HepG2 (cell line): Measurements from ENCODE around the gene CEBPG. TPM values are rescaled to one million over a fixed set of nuclear protein-coding genes. Genes with fewer than 3 reads are reported as not detected.

Experiments used
- ARID2 ChIP-seq: sonication (generic); formaldehyde crosslinking; IDR thresholded peaks from 2 replicates; pipeline ENCODE4 v1.8.1; 2022; ENCODE audit warnings: mild to moderate bottlenecking, missing genetic modification reagents, borderline replicate concordance
- ATF2 ChIP-seq: sonication (generic); formaldehyde crosslinking; IDR thresholded peaks from 2 replicates; pipeline ENCODE4 v1.4.0; 2020; ENCODE audit warnings: missing genetic modification reagents
- HNRNPLL ChIP-seq: fragments of 200-400 bp; formaldehyde crosslinking; IDR thresholded peaks from 2 replicates; pipeline ENCODE4 v1.6.1; 2017; ENCODE audit warnings: mild to moderate bottlenecking, low read depth, low read length; ENCODE audit not compliant: poor library complexity, severe bottlenecking
- MTF2 ChIP-seq: sonication (generic); formaldehyde crosslinking; IDR thresholded peaks from 2 replicates; pipeline ENCODE4 v1.5.0; 2020; ENCODE audit warnings: missing genetic modification reagents, borderline replicate concordance
- MXD4 ChIP-seq: IDR thresholded peaks from 2 replicates; pipeline ENCODE4 v1.6.1; 2016; ENCODE audit warnings: mild to moderate bottlenecking, missing biosample characterization, missing genetic modification reagents
- MYC ChIP-seq: sonication (generic); formaldehyde crosslinking; IDR thresholded peaks from 2 replicates; pipeline ENCODE4 v1.9.0; 2021; ENCODE audit warnings: missing genetic modification reagents, borderline replicate concordance
- NFIC ChIP-seq: IDR thresholded peaks from 2 replicates; pipeline ENCODE4 v1.6.1; 2012; ENCODE audit warnings: mild to moderate bottlenecking, low read length, inconsistent platforms
- NR2C2 ChIP-seq: sonication (generic); formaldehyde crosslinking; IDR thresholded peaks from 2 replicates; pipeline ENCODE4 v1.4.0; 2020; ENCODE audit warnings: missing genetic modification reagents, mild to moderate bottlenecking, moderate library complexity, borderline replicate concordance
- RXRB ChIP-seq: IDR thresholded peaks from 2 replicates; pipeline ENCODE4 v1.6.1; 2016; ENCODE audit warnings: borderline replicate concordance, missing genetic modification reagents, missing compliant biosample characterization
- SKIL ChIP-seq: sonication (generic); formaldehyde crosslinking; IDR thresholded peaks from 2 replicates; pipeline ENCODE4 v1.8.0; 2022; ENCODE audit warnings: missing genetic modification reagents, mild to moderate bottlenecking, moderate library complexity, borderline replicate concordance
- ZBTB20 ChIP-seq: sonication (generic); formaldehyde crosslinking; IDR thresholded peaks from 2 replicates; pipeline ENCODE4 v1.8.1; 2023; ENCODE audit warnings: missing genetic modification reagents, low read depth, mild to moderate bottlenecking, borderline replicate concordance
- ZBTB4 ChIP-seq: sonication (generic); formaldehyde crosslinking; IDR thresholded peaks from 2 replicates; pipeline ENCODE4 v1.4.0; 2020; ENCODE audit warnings: missing genetic modification reagents, mild to moderate bottlenecking, borderline replicate concordance
- ZFP41 ChIP-seq: sonication (generic); formaldehyde crosslinking; IDR thresholded peaks from 2 replicates; pipeline ENCODE4 v1.4.0; 2020; ENCODE audit warnings: mild to moderate bottlenecking, missing genetic modification reagents, borderline replicate concordance
- ZKSCAN1 ChIP-seq: fragments of 150-350 bp; IDR thresholded peaks from 2 replicates; pipeline ENCODE4 v1.6.1; 2014; ENCODE audit warnings: low read length
- ZNF460 ChIP-seq: sonication (generic); formaldehyde crosslinking; IDR thresholded peaks from 2 replicates; pipeline ENCODE4 v1.5.1; 2020; ENCODE audit warnings: missing genetic modification reagents, mild to moderate bottlenecking, borderline replicate concordance
- ZNF572 ChIP-seq: sonication (generic); formaldehyde crosslinking; IDR thresholded peaks from 2 replicates; pipeline ENCODE4 v1.5.1; 2020; ENCODE audit warnings: mild to moderate bottlenecking, missing genetic modification reagents
- ZNF605 ChIP-seq: sonication (generic); formaldehyde crosslinking; IDR thresholded peaks from 2 replicates; pipeline ENCODE4 v1.8.0; 2022; ENCODE audit warnings: mild to moderate bottlenecking, missing genetic modification reagents
- ZNF660 ChIP-seq: sonication (generic); formaldehyde crosslinking; IDR thresholded peaks from 2 replicates; pipeline ENCODE4 v1.5.1; 2020; ENCODE audit warnings: mild to moderate bottlenecking, low read depth, missing genetic modification reagents, borderline replicate concordance
- ZNF773 ChIP-seq: sonication (generic); formaldehyde crosslinking; IDR thresholded peaks from 2 replicates; pipeline ENCODE4 v1.4.0; 2020; ENCODE audit warnings: missing genetic modification reagents, borderline replicate concordance
- ZNF781 ChIP-seq: sonication (generic); formaldehyde crosslinking; IDR thresholded peaks from 2 replicates; pipeline ENCODE4 v1.5.1; 2020; ENCODE audit warnings: borderline replicate concordance, mild to moderate bottlenecking, missing genetic modification reagents; ENCODE audit errors: not compliant biosample characterization
- ZNF788 ChIP-seq: sonication (generic); formaldehyde crosslinking; IDR thresholded peaks from 2 replicates; pipeline ENCODE4 v1.5.0; 2020; ENCODE audit warnings: mild to moderate bottlenecking, missing genetic modification reagents, borderline replicate concordance
- polyA plus RNA-seq, 8 experiments: library from polyadenylated mRNA; depleted of rRNA in 3 of 8; stranded (reverse) in 7 of 8; unstranded in 1 of 8; fragments of >200 nt; fragmentation: Illumina TruSeq in 4 of 8; extraction: Trizol in 4 of 8; gene quantifications; 2 replicates each; pipeline versions ENCODE4 v1.2.1 to v1.2.3, GENCODE V29; 2011 to 2016; ENCODE audit warnings: low read depth in 4 of 8, missing spikeins in 1 of 8, mixed read lengths in 1 of 8; ENCODE audit not compliant: insufficient read depth in 1 of 8
- total RNA-seq, 5 experiments: library from RNA; depleted of rRNA; stranded (reverse); fragments of >200 nt; fragmentation: Illumina TruSeq; extraction: Trizol; gene quantifications; 2 replicates each; pipeline ENCODE4 v1.2.3, GENCODE V29; 2016; ENCODE audit warnings: low read depth in 1 of 5

CEBPG gene
- total and polyA plus RNA-seq, 2 of the 13 experiments (the other 11 are each of a cell fraction or from before 2014, with no cell fraction given), result 25.7 to 34.3 TPM

DNA sequence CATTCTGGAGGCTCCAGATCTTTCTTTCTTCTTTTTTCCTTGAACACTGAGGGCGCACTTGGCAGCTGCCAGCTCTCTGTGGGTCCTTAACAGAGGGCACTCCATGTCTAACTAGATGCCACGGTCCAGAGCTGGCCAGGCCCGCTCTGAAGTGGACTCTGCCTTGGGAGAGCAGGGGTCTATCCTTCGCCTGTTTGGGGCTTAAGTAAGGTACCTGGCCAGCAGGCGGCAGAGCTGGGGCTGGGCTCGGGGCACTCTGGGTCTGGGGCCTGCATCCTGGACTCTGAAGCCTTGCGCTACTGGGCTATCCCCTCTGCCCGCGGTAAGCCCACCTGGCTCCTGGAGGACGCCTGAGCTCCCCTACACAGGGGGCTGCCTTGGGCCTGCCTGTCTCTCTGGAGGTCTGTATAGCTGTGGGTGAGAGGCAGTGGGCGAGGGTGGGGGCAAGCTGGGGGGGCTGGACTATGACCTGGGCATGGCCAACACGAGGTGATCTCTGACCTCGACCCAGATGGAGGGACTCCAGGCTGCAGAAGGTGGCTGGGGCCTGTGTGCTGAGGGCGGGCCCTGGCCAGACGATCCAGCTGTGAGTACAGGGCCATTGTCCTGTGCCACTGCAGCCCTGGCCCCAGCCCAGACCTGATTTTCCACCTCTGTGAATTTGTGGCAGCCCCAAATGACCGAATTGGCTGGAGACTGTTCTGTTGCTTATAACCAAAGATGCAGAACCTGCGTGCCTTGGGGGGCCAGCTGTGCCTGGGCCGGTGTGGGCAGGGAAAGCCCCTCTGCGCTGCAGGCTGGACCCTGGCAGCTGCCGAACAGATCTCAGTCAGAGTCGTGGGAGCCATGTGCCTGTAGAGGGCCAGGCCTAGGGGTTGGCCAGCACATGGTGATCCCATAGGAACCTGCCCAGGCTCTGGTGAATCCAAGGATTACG, 26.5 kb downstream of the CEBPG start (continued):
- TF ChIP-seq ZNF781, result peak; percentile 75
- TF ChIP-seq ZBTB4 (CRISPR knock-in tag), result no peak; the same call in 1 of the 2 replicates
- peak; percentile 38; the same call in 1 of the 2 replicates for TF ChIP-seq MXD4 (CRISPR knock-in tag)
- TF ChIP-seq NFIC, result no peak
- peak; percentile 77; the same call in 1 of the 2 replicates for TF ChIP-seq ZBTB20
- TF ChIP-seq ZNF660, result no peak
- peak; percentile 76 for TF ChIP-seq NR2C2 (CRISPR knock-in tag)
- TF ChIP-seq ATF2 (CRISPR knock-in tag), result peak; percentile 45; the same call in 1 of the 2 replicates
- peak; percentile 85; the same call in 1 of the 2 replicates for TF ChIP-seq SKIL (CRISPR knock-in tag)
- TF ChIP-seq ZNF605 (CRISPR knock-in tag), result 0 out of 2 replicates have a peak, but pooled peaks have one; percentile 39
- TF ChIP-seq ZNF773 (CRISPR knock-in tag), result no peak
- peak; percentile 67; the same call in 1 of the 2 replicates for TF ChIP-seq ZNF788 (CRISPR knock-in tag)
- TF ChIP-seq MTF2, result no peak
- peak; percentile 84; the same call in 1 of the 2 replicates for TF ChIP-seq MYC (CRISPR knock-in tag)
- peak; percentile 48 for TF ChIP-seq RXRB (CRISPR knock-in tag)
- TF ChIP-seq ZKSCAN1, result no peak
- 0 out of 2 replicates have a peak, but pooled peaks have one; percentile 44 for TF ChIP-seq ZFP41 (CRISPR knock-in tag)
- TF ChIP-seq ZNF460 (CRISPR knock-in tag), result no peak
- TF ChIP-seq HNRNPLL, result peak; percentile 30
- no peak for TF ChIP-seq ARID2
- TF ChIP-seq ZNF572 (CRISPR knock-in tag), result no peak
